ENCODE data around the gene GABRA4. TPM values are rescaled to one million over a fixed set of nuclear protein-coding genes. Genes with fewer than 3 reads are reported as not detected.

The GABRA4 gene
- total RNA-seq, 6 experiments from 2014 or later, result not detected

DNA sequence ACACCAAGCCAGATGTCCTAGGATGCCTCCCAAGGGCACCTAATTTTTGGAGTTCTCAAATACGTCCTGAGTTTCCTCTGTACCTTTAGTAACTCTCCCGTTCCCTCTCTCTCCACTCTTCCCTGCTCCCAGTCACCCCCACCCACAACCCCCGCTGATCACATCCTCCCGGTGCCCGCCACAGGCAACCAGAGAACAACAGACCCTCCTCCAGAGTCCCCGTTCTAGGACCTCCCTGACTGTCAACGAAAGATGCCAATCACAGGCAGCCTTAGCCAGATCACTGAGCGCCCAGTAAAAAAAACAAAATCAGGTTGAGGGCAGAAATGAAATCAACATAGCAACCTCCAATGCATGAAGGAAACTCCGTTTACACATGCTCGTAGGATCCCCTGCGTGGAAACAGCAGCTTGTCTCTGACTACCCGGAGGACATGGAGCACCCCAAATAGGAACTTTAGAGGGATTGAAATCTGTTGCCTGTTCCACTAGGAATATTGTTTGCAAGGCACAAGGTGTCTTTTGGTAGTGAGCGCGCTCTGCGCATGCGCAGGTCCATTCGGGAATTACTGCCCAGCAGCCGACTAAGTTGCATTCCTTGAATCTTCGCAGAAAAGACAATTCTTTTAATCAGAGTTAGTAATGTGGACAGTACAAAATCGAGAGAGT, 37.8 kb upstream of the GABRA4 start, which contains the start of gene GABRB1:
GABRB1 (plus strand) TSS at position 557 of the 668 bp plus-strand sequence.
- no peak within 1 kb of the TSS for H3K27ac Mint-ChIP-seq
- H3K9me3 Mint-ChIP-seq, result no peaks in the 10 kb centered on the region
- DNase-seq, result no peak
- H3K27me3 Mint-ChIP-seq (ENCODE audit: insufficient read depth), result peaks cover 7% of the 10 kb centered on the region
- H3K4me1 Mint-ChIP-seq (ENCODE audit: low read depth), result no peaks in the 10 kb centered on the region
- H3K36me3 Mint-ChIP-seq (ENCODE audit: low read depth), result no peaks in the 10 kb centered on the region
- H3K4me3 Mint-ChIP-seq, result peak within 1 kb of the TSS; percentile 0; the same call in 1 of the 2 replicates
- TF ChIP-seq, protein P1, sequence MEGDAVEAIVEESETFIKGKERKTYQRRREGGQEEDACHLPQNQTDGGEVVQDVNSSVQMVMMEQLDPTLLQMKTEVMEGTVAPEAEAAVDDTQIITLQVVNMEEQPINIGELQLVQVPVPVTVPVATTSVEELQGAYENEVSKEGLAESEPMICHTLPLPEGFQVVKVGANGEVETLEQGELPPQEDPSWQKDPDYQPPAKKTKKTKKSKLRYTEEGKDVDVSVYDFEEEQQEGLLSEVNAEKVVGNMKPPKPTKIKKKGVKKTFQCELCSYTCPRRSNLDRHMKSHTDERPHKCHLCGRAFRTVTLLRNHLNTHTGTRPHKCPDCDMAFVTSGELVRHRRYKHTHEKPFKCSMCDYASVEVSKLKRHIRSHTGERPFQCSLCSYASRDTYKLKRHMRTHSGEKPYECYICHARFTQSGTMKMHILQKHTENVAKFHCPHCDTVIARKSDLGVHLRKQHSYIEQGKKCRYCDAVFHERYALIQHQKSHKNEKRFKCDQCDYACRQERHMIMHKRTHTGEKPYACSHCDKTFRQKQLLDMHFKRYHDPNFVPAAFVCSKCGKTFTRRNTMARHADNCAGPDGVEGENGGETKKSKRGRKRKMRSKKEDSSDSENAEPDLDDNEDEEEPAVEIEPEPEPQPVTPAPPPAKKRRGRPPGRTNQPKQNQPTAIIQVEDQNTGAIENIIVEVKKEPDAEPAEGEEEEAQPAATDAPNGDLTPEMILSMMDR (IDR thresholded peaks at IDR 0.05), result no peak

DNA sequence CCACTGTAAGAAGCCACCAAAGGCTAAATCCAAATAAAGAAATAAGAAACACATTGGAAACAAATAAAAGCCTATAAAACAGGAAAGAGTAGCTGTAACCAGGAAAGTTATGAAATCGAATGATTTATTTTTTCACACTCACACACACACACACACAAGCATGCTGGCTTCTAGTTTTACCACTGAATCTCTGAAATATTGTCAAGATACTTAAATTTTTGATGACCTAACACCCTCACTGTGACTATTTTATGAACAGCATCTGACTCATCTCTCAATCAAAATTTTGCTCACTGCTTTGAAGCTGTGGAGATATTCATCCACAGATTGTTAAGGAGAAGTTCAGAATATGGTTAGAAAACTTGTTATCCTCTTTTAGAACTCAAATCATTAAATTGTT, 24.1 kb upstream of the GABRA4 start:
- H3K36me3 Mint-ChIP-seq (ENCODE audit: low read depth), result no peaks in the 10 kb centered on the region
- H3K4me3 Mint-ChIP-seq, result no peak overlapping the region
- H3K4me1 Mint-ChIP-seq (ENCODE audit: low read depth), result no peaks in the 10 kb centered on the region
- H3K27me3 Mint-ChIP-seq (ENCODE audit: insufficient read depth), result peaks cover 1% of the 10 kb centered on the region; the same call in 1 of the 2 replicates
- TF ChIP-seq, protein P1 (IDR thresholded peaks at IDR 0.05), result no peak
- DNase-seq, result no peak
- H3K9me3 Mint-ChIP-seq, result no peaks in the 10 kb centered on the region
- H3K27ac Mint-ChIP-seq, result no peak overlapping the region

DNA sequence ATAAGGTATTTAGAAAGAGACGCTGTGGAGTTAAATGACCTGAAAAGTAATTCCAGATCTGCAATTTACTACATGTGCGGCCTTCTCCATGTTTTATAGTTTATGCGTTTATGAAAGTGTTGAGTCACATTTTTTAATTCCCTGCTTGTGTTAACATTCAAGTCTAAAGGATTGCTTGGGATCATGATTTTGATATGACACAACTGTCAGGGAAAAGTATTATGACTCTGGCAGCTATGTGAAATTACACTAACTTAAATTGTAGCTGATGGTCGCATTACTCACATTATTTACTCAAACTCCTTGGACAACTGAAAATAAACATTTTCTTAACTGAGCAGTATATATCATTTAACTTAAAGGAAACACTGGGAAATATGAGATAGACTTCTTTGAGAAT, 23.7 kb upstream of the GABRA4 start:
- DNase-seq, result no peak
- Mint-ChIP-seq H3K36me3 (ENCODE audit: low read depth) (no peaks in the 10 kb centered on the region), H3K9me3 (no peaks in the 10 kb centered on the region), H3K4me3 (no peak overlapping the region), H3K4me1 (ENCODE audit: low read depth) (no peaks in the 10 kb centered on the region), H3K27me3 (ENCODE audit: insufficient read depth) (peaks cover 1% of the 10 kb centered on the region; the same call in 1 of the 2 replicates), H3K27ac (no peak overlapping the region)
- TF ChIP-seq, protein P1 (IDR thresholded peaks at IDR 0.05), result no peak

DNA sequence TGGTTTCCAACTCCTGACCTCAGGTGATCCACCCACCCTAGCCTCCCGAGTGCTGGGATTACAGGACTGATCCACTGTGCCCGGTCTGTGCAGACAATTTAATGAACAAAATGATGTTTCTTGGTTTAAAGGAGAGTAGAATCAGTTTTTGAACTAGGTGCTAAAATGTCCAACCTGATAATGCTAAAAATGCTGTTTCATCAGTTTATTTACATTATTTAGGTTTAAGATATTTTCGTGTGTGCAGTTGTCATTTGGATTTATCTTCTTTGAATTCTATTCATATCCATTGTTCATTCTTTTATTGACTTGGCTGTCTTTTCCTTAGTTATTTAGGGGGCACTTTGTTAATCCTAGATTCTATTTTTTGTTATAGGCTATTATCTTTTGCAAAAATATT, 20.0 kb upstream of the GABRA4 start:
- TF ChIP-seq, protein P1 (IDR thresholded peaks at IDR 0.05), result no peak
- no peaks in the 10 kb centered on the region for H3K36me3 Mint-ChIP-seq (ENCODE audit: low read depth)
- H3K4me1 Mint-ChIP-seq (ENCODE audit: low read depth), result no peaks in the 10 kb centered on the region
- no peak for DNase-seq
- H3K27ac Mint-ChIP-seq, result no peak overlapping the region
- H3K27me3 Mint-ChIP-seq (ENCODE audit: insufficient read depth), result no peaks in the 10 kb centered on the region; the same call in 1 of the 2 replicates
- no peak overlapping the region for H3K4me3 Mint-ChIP-seq
- H3K9me3 Mint-ChIP-seq, result no peaks in the 10 kb centered on the region

DNA sequence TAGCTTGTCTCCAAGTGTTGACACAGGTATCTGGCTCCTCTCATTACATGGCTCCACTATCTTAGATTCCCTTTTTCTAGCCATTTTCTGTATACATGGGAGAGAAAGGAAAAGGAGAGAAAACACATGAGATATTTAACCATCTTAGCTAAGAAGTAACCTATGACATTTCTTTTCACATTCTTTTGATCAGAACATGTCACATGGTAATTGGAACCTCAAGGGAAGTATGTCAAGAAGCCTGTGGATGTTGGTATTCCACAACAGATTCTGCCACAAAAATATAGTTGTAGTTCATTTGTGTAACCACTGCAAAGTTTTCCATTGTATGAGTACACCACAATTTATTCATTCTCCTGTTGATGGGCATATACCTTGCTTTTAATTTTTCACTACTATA, 19.3 kb upstream of the GABRA4 start:
- TF ChIP-seq, protein P1 (IDR thresholded peaks at IDR 0.05), result no peak
- no peaks in the 10 kb centered on the region for H3K36me3 Mint-ChIP-seq (ENCODE audit: low read depth)
- H3K9me3 Mint-ChIP-seq, result no peaks in the 10 kb centered on the region
- DNase-seq, result no peak
- H3K4me3 Mint-ChIP-seq, result no peak overlapping the region
- H3K27me3 Mint-ChIP-seq (ENCODE audit: insufficient read depth), result no peaks in the 10 kb centered on the region; the same call in 1 of the 2 replicates
- no peaks in the 10 kb centered on the region for H3K4me1 Mint-ChIP-seq (ENCODE audit: low read depth)
- H3K27ac Mint-ChIP-seq, result no peak overlapping the region
